Activated CD4-positive, alpha-beta T cell treated with anti-CD3 and anti-CD28 coated beads, Interleukin-2, amount 10 ng/mL, durations not matched to agents 7 days and 5 days (primary cell): ENCODE results near the gene KY. TPM values are rescaled to one million over a fixed set of nuclear protein-coding genes. Genes with fewer than 3 reads are reported as not detected.

Source experiments
- CTCF ChIA-PET: fragments of 350-600 bp; sonication (Branson Sonifier 250); formaldehyde crosslinking; loops from one replicate; lab custom pipeline; 2021; ENCODE audit warnings: antibody characterized with exemption; lab: Charles Lee
- POLR2A ChIA-PET: fragments of 350-600 bp; sonication (Branson Sonifier 250); formaldehyde crosslinking; loops from one replicate; lab custom pipeline; 2021; ENCODE audit warnings: antibody characterized with exemption; lab: Charles Lee
- DNase-seq: peaks from one replicate; pipeline ENCODE4 v3.0.0-alpha.2; 2020
- H3K27ac Mint-ChIP-seq: one replicate; pipeline ENCODE4 v1.8.0; 2021; ENCODE audit warnings: mild to moderate bottlenecking, moderate library complexity, mixed read lengths
- H3K27me3 Mint-ChIP-seq: one replicate; pipeline ENCODE4 v1.8.0; 2021; ENCODE audit warnings: mixed read lengths
- H3K36me3 Mint-ChIP-seq: one replicate; pipeline ENCODE4 v1.8.0; 2021; ENCODE audit warnings: low read depth, mixed read lengths
- H3K4me1 Mint-ChIP-seq: one replicate; pipeline ENCODE4 v1.8.0; 2021; ENCODE audit warnings: mixed read lengths
- H3K4me3 Mint-ChIP-seq: one replicate; pipeline ENCODE4 v1.8.0; 2021; ENCODE audit warnings: mild to moderate bottlenecking, moderate library complexity, mixed read lengths
- H3K9me3 Mint-ChIP-seq: one replicate; pipeline ENCODE4 v1.8.0; 2021; ENCODE audit warnings: mixed read lengths
- total RNA-seq, 2 experiments: library from RNA; stranded (reverse); gene quantifications; one replicate each; pipeline ENCODE4 v1.2.3, GENCODE V29; 2021

The KY gene
- total RNA-seq, 2 experiments from 2014 or later = not detected

DNA sequence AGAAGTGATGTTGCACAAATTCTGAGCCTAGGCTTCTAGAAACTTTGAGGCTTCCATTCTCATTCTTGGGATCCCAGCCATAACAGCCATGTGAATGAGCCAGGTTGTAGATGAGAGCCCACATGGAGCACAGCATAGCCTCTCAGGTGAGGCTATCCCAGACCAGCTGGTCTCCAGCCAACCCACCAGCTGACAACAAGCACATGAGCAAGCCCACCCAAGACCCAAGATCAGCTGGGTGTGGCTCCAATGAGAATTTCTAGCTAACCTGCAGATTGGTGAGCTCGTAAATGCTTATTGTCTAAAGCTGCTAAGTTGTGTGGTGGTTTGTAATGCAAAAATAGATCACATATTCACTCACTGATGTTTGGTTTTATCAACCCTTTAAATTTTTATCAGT is 14.4 kb downstream of the KY start:
- no peaks in the 10 kb centered on the region for H3K4me1 Mint-ChIP-seq
- no peaks in the 10 kb centered on the region for H3K36me3 Mint-ChIP-seq
- no peak for DNase-seq
- no peak overlapping the region for H3K4me3 Mint-ChIP-seq
- peaks cover 9% of the 10 kb centered on the region for H3K27me3 Mint-ChIP-seq
- ChIA-PET CTCF (no interaction called here), POLR2A (no interaction called here)
- H3K27ac Mint-ChIP-seq = no peak overlapping the region
- no peaks in the 10 kb centered on the region for H3K9me3 Mint-ChIP-seq

DNA sequence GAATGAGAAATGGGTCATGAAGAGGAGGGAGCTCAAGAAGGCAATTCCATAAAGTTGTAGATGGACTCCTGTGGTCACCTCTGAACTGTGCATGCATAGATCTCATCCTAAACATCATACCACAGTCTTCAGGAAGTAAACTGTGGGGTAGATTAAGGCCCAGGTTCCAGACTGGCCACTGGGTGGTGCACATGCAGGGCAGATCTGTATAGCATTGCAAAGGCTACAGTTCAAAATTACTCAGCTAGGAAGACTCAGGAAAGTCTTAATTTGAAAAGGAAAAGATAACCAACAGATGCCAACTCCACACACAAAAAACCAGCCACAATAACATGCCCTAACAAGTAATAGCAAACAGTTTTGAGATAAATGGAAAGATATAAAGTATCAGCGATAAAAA is 20.3 kb downstream of the KY start:
- Mint-ChIP-seq H3K4me3 (no peak overlapping the region), H3K27ac (no peak overlapping the region), H3K36me3 (no peaks in the 10 kb centered on the region), H3K27me3 (peaks cover 9% of the 10 kb centered on the region), H3K9me3 (peaks cover 10% of the 10 kb centered on the region), H3K4me1 (no peaks in the 10 kb centered on the region)
- ChIA-PET POLR2A (no interaction called here), CTCF (interaction anchor here (0.6 kb wide), 1 partner anchor 147 kb away, joined by 9 read pairs; no protein-coding TSS in a partner anchor)
- no peak for DNase-seq

DNA sequence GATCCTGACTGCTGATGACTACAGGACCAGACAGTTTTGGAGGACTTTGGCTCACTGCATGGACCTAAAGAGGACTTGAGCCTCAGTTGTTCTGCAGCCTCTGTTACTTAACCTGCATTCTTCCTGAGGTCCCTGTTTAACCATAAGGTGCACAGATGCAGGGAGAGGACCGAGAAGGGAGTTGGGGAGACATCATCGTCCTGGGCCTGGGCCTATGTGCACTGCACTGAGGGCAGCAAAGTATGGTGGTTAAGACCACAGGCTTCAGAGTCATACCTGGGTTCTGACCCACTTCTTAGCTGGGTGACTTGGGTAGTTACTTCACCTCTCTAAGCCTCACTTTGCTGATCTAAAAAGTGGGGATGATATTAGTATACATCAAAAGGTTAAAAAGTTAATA is 21.9 kb downstream of the KY start:
- peaks cover 10% of the 10 kb centered on the region for H3K9me3 Mint-ChIP-seq
- no peaks in the 10 kb centered on the region for H3K36me3 Mint-ChIP-seq
- POLR2A ChIA-PET = no interaction called here
- no peak for DNase-seq
- H3K27me3 Mint-ChIP-seq = peaks cover 9% of the 10 kb centered on the region
- H3K4me1 Mint-ChIP-seq = no peaks in the 10 kb centered on the region
- no peak overlapping the region for H3K4me3 Mint-ChIP-seq
- no peak overlapping the region for H3K27ac Mint-ChIP-seq
- CTCF ChIA-PET = no interaction called here

DNA sequence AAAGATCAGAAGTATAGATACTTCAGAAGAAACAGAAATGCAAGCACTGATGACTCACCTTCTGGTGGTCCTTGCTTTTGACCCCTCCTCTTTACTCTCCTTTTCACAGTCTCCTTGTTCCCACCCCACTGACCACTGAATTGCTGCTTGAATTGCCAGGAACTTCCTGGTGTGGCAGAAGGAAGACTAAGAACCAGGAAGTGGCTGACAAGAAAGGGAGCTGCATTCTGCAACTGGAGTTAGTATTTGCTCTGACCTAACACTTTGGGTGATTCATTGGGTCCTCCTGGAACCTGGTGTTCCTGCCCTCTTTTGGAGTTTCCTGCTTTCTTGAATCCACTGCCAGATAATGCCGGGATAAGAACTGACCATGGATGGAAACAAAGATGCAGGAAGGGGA is 23.0 kb downstream of the KY start:
- H3K4me3 Mint-ChIP-seq = no peak overlapping the region
- DNase-seq = no peak

DNA sequence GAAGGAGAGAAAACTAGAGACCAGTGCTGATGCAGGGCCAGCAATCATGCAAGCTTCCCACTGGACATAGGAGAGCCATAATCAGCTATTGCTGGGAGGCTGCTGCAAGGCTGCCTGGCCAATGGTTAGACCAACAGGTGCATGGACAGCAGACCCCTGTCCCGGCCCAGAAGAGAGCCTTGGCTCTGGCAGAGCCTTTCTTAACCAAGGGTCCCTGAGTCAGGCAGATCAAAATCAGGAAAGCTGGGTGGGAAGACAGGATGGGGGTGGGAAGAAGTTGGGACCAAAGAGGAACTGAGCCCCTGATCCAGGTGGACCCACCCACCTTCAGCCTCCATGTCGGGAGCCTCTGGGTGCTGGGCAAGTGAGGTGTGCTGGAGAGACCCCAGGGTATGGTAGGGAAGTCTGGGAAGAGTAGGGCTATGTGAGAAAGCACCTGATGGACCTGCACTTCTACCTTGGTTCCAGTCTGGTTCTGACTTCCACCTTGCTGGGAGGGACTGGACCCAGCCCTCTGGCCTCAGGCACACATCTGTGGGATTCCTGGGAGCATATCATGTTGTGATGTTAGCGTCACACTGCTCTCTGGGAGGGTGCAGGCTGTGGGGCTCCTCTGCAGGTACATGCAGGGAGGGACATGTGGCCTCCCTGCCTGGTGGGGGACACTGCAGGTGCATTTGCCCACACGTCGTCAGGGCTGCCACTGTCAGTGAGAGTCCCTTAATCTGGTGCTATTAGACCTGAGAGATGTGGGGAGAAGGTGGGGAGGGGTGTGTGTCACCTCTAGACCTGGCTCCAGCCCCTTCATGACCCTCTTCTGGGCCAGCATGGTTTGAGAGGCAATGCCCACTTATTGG is 24.7 kb downstream of the KY start:
- no peak for DNase-seq
- Mint-ChIP-seq H3K36me3 (no peaks in the 10 kb centered on the region), H3K27ac (no peak overlapping the region), H3K27me3 (no peaks in the 10 kb centered on the region), H3K4me1 (no peaks in the 10 kb centered on the region), H3K4me3 (no peak overlapping the region), H3K9me3 (peaks cover 9% of the 10 kb centered on the region)
- ChIA-PET POLR2A (no interaction called here), CTCF (no interaction called here)

More for the DNA sequence above, 23.0 kb downstream of the KY start:
- H3K36me3 Mint-ChIP-seq = no peaks in the 10 kb centered on the region
- H3K9me3 Mint-ChIP-seq = peaks cover 10% of the 10 kb centered on the region
- CTCF ChIA-PET = no interaction called here
- no peaks in the 10 kb centered on the region for H3K4me1 Mint-ChIP-seq
- peaks cover 5% of the 10 kb centered on the region for H3K27me3 Mint-ChIP-seq
- H3K27ac Mint-ChIP-seq = no peak overlapping the region
- POLR2A ChIA-PET = no interaction called here

DNA sequence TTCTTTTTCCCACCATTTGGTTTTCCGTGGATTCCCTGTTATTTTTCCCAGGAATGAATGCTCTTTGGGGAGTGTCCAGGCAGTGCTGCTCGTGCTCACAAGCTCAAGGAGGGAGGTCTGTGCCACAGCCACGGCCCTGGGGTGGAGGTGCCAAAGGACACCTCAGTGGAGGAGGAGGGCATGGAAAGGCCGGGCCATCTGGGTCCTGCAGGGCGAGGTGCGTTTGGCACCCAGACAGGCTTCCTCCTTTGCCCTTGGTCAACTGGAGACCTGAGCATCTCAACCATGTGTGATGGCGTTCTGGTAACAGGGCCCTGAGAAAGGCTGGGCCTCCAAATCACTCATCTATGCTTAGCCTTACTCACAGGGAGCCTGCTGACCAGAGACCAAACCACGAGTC is 25.4 kb downstream of the KY start:
- no peaks in the 10 kb centered on the region for H3K4me1 Mint-ChIP-seq
- no peaks in the 10 kb centered on the region for H3K27me3 Mint-ChIP-seq
- ChIA-PET POLR2A (no interaction called here), CTCF (interaction anchor here (1.3 kb wide), 1 partner anchor 25 kb away, joined by 3 read pairs; no protein-coding TSS in a partner anchor)
- H3K4me3 Mint-ChIP-seq = no peak overlapping the region
- no peaks in the 10 kb centered on the region for H3K36me3 Mint-ChIP-seq
- no peak for DNase-seq
- peaks cover 2% of the 10 kb centered on the region for H3K9me3 Mint-ChIP-seq
- no peak overlapping the region for H3K27ac Mint-ChIP-seq

DNA sequence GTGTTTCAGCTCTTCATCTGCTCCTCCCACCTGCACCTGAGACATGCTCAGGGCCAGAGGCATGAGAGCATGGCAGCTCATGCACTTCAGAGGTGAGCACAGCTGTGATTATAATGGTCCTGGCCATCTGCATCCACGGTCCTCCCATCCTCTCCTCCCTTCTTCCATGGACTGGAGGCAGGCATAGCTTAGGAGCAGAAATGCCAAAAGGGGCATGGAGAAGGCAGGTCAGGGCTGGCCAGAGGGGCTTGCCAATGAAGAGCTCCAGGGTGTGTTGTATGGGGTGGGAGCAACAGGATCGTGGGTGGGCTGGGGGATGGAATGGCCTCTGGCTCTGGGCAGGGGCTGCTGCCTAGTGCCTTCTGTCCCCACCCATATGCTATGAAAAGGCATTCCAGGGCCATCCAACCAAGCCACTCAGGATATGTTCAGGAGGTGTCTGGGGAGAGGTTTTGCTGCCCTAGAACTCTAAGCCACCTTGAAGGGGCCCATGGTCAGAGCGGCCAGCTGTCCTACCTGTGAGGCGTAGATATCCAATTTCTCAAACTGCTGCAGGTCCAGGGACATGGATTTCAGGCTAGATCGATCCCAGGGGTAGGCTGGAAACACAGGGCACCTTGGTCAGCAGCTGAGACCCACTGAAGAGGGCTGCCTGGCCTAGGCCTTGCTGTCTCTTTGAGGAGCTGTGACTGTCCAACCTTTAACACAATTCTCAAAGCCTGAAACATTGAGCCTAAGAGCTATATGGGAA is 26.1 kb downstream of the KY start:
- Mint-ChIP-seq H3K9me3 (no peaks in the 10 kb centered on the region), H3K36me3 (no peaks in the 10 kb centered on the region), H3K27me3 (no peaks in the 10 kb centered on the region), H3K4me3 (no peak overlapping the region), H3K27ac (no peak overlapping the region), H3K4me1 (no peaks in the 10 kb centered on the region)
- ChIA-PET POLR2A (no interaction called here), CTCF (interaction anchor here (1.3 kb wide), 1 partner anchor 24 kb away, joined by 3 read pairs; no protein-coding TSS in a partner anchor)
- no peak for DNase-seq

DNA sequence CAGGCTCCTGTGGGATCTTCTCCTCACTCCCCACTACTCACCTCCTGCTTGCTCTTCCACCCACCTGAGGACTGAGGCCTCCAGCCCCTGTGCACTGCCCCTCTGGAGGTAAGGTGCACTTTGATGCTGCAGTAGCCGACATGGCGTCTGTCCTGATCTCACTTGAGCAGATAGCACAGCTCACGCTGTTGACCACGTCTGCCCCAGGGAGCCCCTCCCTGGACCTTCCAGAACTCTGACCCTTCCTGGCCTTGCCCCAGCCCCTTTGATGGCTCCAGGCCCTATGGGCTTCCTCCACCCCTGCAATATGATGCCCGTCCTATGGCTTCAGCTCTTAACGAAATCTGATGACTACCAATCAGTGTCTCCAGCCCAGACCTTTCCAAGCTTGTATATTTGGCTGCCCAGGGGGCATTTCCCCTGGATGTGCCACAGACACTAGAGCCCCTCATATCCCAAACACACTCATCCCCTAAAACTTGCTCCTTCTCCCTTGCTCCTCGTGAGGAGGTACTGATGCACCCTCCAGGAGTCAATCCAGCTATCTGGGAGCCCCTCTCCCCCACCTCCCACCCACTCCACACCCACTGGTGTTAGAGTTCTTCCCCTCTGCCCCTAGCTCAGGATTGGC is 27.1 kb downstream of the KY start:
- no peak for DNase-seq
- CTCF ChIA-PET = no interaction called here
- no peaks in the 10 kb centered on the region for H3K9me3 Mint-ChIP-seq
- no peak overlapping the region for H3K4me3 Mint-ChIP-seq
- POLR2A ChIA-PET = no interaction called here
- H3K4me1 Mint-ChIP-seq = no peaks in the 10 kb centered on the region
- no peak overlapping the region for H3K27ac Mint-ChIP-seq
- no peaks in the 10 kb centered on the region for H3K27me3 Mint-ChIP-seq
- no peaks in the 10 kb centered on the region for H3K36me3 Mint-ChIP-seq

DNA sequence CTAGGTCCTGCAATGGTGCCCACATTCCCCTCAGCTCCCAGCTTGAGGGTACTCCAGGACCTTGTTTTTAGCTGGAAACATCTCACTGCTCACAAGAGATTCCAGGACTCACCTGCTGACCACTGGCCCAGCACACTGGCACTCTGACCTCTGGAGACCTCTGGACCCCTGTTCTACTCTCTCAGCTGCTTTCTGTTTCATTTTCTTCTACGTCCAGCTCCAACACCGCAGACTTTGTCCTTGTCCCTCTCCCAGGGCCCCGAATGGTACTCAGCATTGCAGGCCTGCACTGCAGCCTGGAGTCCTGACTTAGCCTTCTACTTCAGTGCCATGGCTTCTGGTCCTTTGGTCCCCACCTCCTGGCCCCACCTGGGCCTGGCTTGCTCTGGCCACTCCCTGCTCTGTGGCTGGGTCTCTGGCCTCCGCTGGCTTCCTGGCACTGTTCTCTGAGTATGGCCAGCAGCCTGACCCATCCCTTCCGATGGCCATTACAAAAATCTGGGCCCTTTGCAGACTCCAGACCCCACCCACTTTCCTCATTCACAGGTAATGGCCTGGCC is 27.9 kb downstream of the KY start:
- H3K27me3 Mint-ChIP-seq = no peaks in the 10 kb centered on the region
- H3K27ac Mint-ChIP-seq = no peak overlapping the region
- H3K4me1 Mint-ChIP-seq = no peaks in the 10 kb centered on the region
- no peak overlapping the region for H3K4me3 Mint-ChIP-seq
- H3K36me3 Mint-ChIP-seq = no peaks in the 10 kb centered on the region
- ChIA-PET CTCF (no interaction called here), POLR2A (no interaction called here)
- no peak for DNase-seq
- no peaks in the 10 kb centered on the region for H3K9me3 Mint-ChIP-seq

DNA sequence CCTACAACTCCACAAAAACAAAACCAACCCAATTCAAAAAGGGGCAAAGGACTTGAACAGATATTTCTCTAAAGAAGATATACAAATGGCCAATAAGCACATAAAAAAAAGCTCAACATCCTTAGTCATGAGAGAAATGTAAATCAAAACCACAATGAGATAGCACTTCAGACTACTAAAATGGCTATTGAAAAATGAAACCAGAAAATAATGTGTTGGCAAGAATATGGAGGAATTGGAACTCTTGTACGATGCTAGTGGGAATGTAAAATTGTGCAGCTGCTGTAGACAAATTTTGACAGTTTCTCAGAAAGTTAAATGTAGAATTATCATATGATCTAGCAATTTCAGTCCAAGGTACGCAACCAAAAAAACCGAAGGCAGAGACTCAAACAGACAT is 29.0 kb downstream of the KY start:
- no peak overlapping the region for H3K27ac Mint-ChIP-seq
- no peaks in the 10 kb centered on the region for H3K4me1 Mint-ChIP-seq
- ChIA-PET CTCF (no interaction called here), POLR2A (no interaction called here)
- H3K4me3 Mint-ChIP-seq = no peak overlapping the region
- H3K9me3 Mint-ChIP-seq = no peaks in the 10 kb centered on the region
- no peaks in the 10 kb centered on the region for H3K36me3 Mint-ChIP-seq
- no peak for DNase-seq
- no peaks in the 10 kb centered on the region for H3K27me3 Mint-ChIP-seq

DNA sequence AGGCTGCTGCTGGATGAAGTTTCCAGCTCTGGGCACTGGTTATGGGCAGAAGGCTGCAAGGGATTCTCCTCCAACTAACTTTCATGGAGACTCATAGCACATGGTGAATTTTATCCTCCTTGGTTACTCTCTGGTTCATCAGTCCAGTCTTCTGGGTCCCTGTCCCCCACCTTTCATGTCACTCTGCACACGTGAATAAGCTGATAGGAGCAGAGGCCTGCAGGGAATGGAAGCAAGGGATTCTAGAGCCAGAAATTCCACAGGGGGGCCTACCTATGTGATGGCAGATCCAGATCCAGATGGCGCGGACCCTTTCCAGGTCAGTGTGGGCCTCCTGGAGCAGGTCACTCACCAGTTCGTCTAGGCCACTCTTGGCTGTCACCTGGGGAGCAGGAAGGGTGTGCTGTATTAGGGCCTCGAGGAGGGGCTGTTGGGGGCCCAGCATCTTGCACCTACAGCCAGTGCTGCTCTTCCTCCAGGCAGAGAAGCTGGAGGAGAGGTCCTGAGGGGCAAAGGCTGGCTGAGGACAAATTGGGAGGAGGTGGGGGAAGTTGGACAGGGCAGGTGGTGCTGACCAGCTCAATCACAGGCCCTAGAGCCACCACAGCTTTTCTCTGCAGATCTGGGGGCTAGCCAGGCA is 30.2 kb downstream of the KY start:
- POLR2A ChIA-PET = no interaction called here
- H3K27me3 Mint-ChIP-seq = no peaks in the 10 kb centered on the region
- no peak overlapping the region for H3K4me3 Mint-ChIP-seq
- DNase-seq = no peak
- no peaks in the 10 kb centered on the region for H3K9me3 Mint-ChIP-seq
- CTCF ChIA-PET = interaction anchor here (0.6 to 1.7 kb wide), 2 partner anchors 16 to 1570 kb away, joined by 3 to 4 read pairs; no protein-coding TSS in a partner anchor
- no peaks in the 10 kb centered on the region for H3K4me1 Mint-ChIP-seq
- H3K36me3 Mint-ChIP-seq = no peaks in the 10 kb centered on the region
- no peak overlapping the region for H3K27ac Mint-ChIP-seq

DNA sequence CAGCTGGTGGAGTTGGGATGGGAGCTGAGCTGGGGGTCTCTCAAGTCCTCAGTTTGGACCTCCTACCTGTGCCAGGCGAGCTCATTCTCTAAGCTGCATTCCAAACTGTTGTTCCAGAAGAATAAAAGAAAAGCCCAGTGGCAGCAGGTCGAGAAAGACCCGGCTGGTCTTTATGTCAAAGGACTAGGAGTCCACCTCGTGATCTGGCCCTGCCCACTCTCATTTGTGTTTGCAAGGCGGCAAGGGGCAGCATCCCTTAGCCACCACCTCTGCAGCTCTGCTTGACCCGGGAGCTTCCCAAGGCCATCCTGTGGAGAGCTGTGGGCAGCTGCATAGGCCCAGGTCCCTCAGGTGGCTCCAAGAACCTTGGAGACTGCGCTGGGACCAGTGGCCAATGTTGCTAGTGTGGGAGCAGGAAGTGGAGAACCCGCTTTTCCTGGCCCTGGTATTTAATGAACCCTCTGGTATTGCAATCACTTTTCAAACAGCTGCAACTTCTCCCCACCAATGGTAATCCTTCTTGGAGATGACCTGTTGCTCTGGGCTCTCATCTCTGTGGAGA is 30.9 kb downstream of the KY start:
- Mint-ChIP-seq H3K27ac (no peak overlapping the region), H3K9me3 (no peaks in the 10 kb centered on the region), H3K4me3 (no peak overlapping the region), H3K27me3 (no peaks in the 10 kb centered on the region), H3K36me3 (no peaks in the 10 kb centered on the region), H3K4me1 (no peaks in the 10 kb centered on the region)
- DNase-seq = no peak
- POLR2A ChIA-PET = no interaction called here
- CTCF ChIA-PET = interaction anchor here (1.7 kb wide), 1 partner anchor 16 kb away, joined by 4 read pairs; no protein-coding TSS in a partner anchor
